Measurements from ENCODE around the gene ITPKA. TPM values are rescaled to one million over a fixed set of nuclear protein-coding genes. Genes with fewer than 3 reads are reported as not detected.

Gene ITPKA
- total and polyA plus RNA-seq, 2 of the 13 experiments (the other 11 are each of a cell fraction or from before 2014, with no cell fraction given), result 13.2 to 41.3 TPM

GRCh38 chr15:41546851-41547786, 53.4 kb downstream of the ITPKA start:
- Histone ChIP-seq H3K4me1 (ENCODE audit: insufficient read depth, low read length) (peaks cover 48% of the 10 kb centered on the region), H3K36me3 (replicated peaks in 1 of 2; ENCODE audit: control insufficient read depth in 1 of 2, insufficient read depth in 2 of 2, low read length in 2 of 2) (no peaks in the 10 kb centered on the region), H3K27me3 (ENCODE audit: control insufficient read depth in 1 of 2, insufficient read depth in 2 of 2, low read length in 2 of 2) (no peaks in the 10 kb centered on the region), H2AFZ (ENCODE audit: low read length) (no peak overlapping the region), H3K4me3 (replicated peaks in 1 of 3; ENCODE audit: insufficient read depth in 1 of 3, low read depth in 2 of 3, low read length in 3 of 3) (no peak overlapping the region), H3K27ac (ENCODE audit: extremely low read length, insufficient read depth, low read length) (no peak overlapping the region), H3K9ac (ENCODE audit: insufficient read depth, low read depth, low read length) (no peak overlapping the region), H3K4me2 (ENCODE audit: low read depth, low read length) (peak overlapping the region; percentile 23; the same call in 1 of the 2 replicates), H3K9me3 (ENCODE audit: low read length) (no peaks in the 10 kb centered on the region), H3K79me2 (ENCODE audit: insufficient read depth, low read length) (peaks cover 10% of the 10 kb centered on the region), H4K20me1 (ENCODE audit: insufficient read depth, low read length) (no peaks in the 10 kb centered on the region)
- ATAC-seq (no peak), DNase-seq (ENCODE audit: low spot score) (no peak), FAIRE-seq (no peak)
- CTCF ChIA-PET (ENCODE audit: low intra/inter-chr PET ratio, low total read pairs), result no interaction called here
- no TSS peak for BruUV-seq (replicated peaks)
- 42% methylated on average over 13 of the region's 13 CpGs for WGBS (ENCODE audit: low lambda C conversion rate)
- POLR2A ChIA-PET, result interaction anchor here (1.0 kb wide), 1 partner anchor 21 kb away, joined by 3 read pairs; no protein-coding TSS in a partner anchor
- TF ChIP-seq ZC3H13 (CRISPR knock-in tag; IDR thresholded peaks at IDR 0.05) (no peak), ZNF253 (CRISPR knock-in tag; IDR thresholded peaks at IDR 0.05; ENCODE audit: borderline replicate concordance) (no peak), RBFOX2 (IDR thresholded peaks at IDR 0.05; ENCODE audit: low read depth, low read length) (no peak), ISX (CRISPR knock-in tag; conservative IDR thresholded peaks at IDR 0.05) (no peak), EEA1 (CRISPR knock-in tag; IDR thresholded peaks at IDR 0.05; ENCODE audit: borderline replicate concordance) (no peak), ZNF121 (CRISPR knock-in tag; IDR thresholded peaks at IDR 0.05) (peak; percentile 84), PHF21A (CRISPR knock-in tag; IDR thresholded peaks at IDR 0.05) (no peak), RFXANK (CRISPR knock-in tag; IDR thresholded peaks at IDR 0.05) (no peak), CBX2 (IDR thresholded peaks at IDR 0.05; ENCODE audit: low read depth, low read length) (no peak), CBX2 (CRISPR knock-in tag; IDR thresholded peaks at IDR 0.05; ENCODE audit: low read depth) (no peak), FOSL2 (CRISPR knock-in tag; IDR thresholded peaks at IDR 0.05) (peak; percentile 40; the same call in 1 of the 2 replicates), ZNF562 (CRISPR knock-in tag; IDR thresholded peaks at IDR 0.05; ENCODE audit: borderline replicate concordance) (no peak), ZNF138 (CRISPR knock-in tag; IDR thresholded peaks at IDR 0.05; ENCODE audit: low read depth) (no peak), PPARG (CRISPR knock-in tag; conservative IDR thresholded peaks at IDR 0.05) (peak; percentile 50; the same call in 1 of the 2 replicates), AGO2 (optimal IDR thresholded peaks at IDR 0.05; ENCODE audit: low read depth, low read length) (no peak), SMARCC2 (IDR thresholded peaks at IDR 0.05) (no peak), MED1 (CRISPR knock-in tag; IDR thresholded peaks at IDR 0.05) (no peak), ZNF331 (CRISPR knock-in tag; IDR thresholded peaks at IDR 0.05) (no peak), NFE2L1 (CRISPR knock-in tag; IDR thresholded peaks at IDR 0.05; ENCODE audit: borderline replicate concordance) (no peak)
- TF ChIP-seq, protein P1, sequence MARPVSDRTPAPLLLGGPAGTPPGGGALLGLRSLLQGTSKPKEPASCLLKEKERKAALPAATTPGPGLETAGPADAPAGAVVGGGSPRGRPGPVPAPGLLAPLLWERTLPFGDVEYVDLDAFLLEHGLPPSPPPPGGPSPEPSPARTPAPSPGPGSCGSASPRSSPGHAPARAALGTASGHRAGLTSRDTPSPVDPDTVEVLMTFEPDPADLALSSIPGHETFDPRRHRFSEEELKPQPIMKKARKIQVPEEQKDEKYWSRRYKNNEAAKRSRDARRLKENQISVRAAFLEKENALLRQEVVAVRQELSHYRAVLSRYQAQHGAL (CRISPR knock-in tag; IDR thresholded peaks at IDR 0.05; ENCODE audit: not compliant biosample characterization), result no peak
- in situ Hi-C loops (cut with HindIII; ENCODE audit: extremely low pct_ligation_motif_present, low pct_unique_long_range_greater_than_20kb), result no loop called here
- intact Hi-C loops (cut with micrococcal nuclease; ENCODE audit: unreplicated experiment), result no loop called here
